Measurements from ENCODE around the gene C10orf105. TPM values are rescaled to one million over a fixed set of nuclear protein-coding genes. Genes with fewer than 3 reads are reported as not detected.
A peak's percentile ranks its signal among the peaks of the same experiment; 100 is the strongest.

Gene C10orf105
- total RNA-seq, 1 donor from 2014 or later, result not detected

DNA sequence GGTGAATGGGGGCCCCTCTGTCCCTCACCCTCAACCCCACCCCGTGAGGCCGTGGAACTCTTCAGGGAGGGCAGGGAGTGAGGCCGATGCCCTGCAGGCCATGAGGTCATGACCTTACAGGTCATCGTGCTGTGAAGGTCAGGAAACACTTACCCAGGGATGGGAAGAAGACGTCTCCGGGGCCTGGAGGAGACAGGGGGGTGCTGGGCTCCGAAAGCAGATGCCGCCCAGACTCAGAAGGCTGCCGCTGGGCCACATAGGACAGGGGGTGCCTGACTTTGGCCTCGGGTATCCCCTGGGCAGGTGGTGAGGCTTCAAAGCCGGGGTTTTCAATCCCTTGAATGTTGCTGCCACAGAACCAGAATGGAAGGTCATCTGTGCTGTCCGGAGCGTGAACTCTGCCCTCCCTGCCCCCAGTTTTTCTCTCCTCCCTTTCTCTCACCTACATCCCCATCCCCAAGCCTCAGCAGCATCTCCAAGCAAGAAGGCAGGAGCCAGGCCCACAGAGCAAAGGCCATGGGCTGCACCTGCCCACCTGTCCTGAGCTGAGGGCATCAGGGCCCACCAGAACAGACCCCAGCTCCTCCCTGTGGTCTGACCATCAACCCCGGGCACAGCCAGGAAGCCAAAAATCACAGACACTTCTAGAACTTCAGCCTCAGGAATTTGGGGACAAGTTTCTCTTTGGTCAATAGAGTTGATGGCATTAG, 32.1 kb upstream of the C10orf105 start:
- H3K9me3 Mint-ChIP-seq (ENCODE audit: unreplicated experiment), result peaks cover 8% of the 10 kb centered on the region
- no peak for DNase-seq
- peak overlapping the region; percentile 38 for H3K27ac Mint-ChIP-seq (ENCODE audit: unreplicated experiment)
- H3K36me3 Mint-ChIP-seq (ENCODE audit: unreplicated experiment), result no peaks in the 10 kb centered on the region
- TF ChIP-seq, protein P1, sequence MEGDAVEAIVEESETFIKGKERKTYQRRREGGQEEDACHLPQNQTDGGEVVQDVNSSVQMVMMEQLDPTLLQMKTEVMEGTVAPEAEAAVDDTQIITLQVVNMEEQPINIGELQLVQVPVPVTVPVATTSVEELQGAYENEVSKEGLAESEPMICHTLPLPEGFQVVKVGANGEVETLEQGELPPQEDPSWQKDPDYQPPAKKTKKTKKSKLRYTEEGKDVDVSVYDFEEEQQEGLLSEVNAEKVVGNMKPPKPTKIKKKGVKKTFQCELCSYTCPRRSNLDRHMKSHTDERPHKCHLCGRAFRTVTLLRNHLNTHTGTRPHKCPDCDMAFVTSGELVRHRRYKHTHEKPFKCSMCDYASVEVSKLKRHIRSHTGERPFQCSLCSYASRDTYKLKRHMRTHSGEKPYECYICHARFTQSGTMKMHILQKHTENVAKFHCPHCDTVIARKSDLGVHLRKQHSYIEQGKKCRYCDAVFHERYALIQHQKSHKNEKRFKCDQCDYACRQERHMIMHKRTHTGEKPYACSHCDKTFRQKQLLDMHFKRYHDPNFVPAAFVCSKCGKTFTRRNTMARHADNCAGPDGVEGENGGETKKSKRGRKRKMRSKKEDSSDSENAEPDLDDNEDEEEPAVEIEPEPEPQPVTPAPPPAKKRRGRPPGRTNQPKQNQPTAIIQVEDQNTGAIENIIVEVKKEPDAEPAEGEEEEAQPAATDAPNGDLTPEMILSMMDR (IDR thresholded peaks at IDR 0.05; ENCODE audit: partially characterized antibody, unreplicated experiment), result no peak
- peaks cover 4% of the 10 kb centered on the region for H3K27me3 Mint-ChIP-seq (ENCODE audit: unreplicated experiment)
- peaks cover 33% of the 10 kb centered on the region for H3K4me1 Mint-ChIP-seq (ENCODE audit: low read depth, unreplicated experiment)
- H3K4me3 Mint-ChIP-seq (ENCODE audit: unreplicated experiment), result no peak overlapping the region

DNA sequence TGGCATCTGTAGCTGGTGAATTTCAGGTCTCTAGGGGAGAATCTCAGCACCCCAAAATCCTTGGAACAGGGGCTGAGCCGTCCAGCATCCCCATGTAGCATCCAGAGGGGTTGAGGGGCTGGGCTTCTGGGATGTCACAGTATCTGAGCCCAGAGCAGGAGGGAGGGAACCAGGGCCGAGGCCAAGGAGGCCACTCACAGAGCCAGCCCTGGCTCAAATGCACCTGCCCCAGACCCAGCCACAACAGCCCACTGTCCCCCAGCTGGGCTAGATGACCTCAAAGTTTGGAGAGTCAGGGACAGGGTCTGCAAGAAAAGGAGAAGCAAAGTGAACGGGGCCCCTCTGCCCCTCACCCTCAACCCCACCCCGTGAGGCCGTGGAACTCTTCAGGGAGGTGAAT, 31.4 kb upstream of the C10orf105 start:
- Mint-ChIP-seq H3K36me3 (ENCODE audit: unreplicated experiment) (no peaks in the 10 kb centered on the region), H3K9me3 (ENCODE audit: unreplicated experiment) (peaks cover 8% of the 10 kb centered on the region), H3K4me3 (ENCODE audit: unreplicated experiment) (no peak overlapping the region), H3K27ac (ENCODE audit: unreplicated experiment) (no peak overlapping the region), H3K4me1 (ENCODE audit: low read depth, unreplicated experiment) (peaks cover 28% of the 10 kb centered on the region), H3K27me3 (ENCODE audit: unreplicated experiment) (peaks cover 4% of the 10 kb centered on the region)
- TF ChIP-seq, protein P1 (IDR thresholded peaks at IDR 0.05; ENCODE audit: partially characterized antibody, unreplicated experiment), result no peak
- no peak for DNase-seq

DNA sequence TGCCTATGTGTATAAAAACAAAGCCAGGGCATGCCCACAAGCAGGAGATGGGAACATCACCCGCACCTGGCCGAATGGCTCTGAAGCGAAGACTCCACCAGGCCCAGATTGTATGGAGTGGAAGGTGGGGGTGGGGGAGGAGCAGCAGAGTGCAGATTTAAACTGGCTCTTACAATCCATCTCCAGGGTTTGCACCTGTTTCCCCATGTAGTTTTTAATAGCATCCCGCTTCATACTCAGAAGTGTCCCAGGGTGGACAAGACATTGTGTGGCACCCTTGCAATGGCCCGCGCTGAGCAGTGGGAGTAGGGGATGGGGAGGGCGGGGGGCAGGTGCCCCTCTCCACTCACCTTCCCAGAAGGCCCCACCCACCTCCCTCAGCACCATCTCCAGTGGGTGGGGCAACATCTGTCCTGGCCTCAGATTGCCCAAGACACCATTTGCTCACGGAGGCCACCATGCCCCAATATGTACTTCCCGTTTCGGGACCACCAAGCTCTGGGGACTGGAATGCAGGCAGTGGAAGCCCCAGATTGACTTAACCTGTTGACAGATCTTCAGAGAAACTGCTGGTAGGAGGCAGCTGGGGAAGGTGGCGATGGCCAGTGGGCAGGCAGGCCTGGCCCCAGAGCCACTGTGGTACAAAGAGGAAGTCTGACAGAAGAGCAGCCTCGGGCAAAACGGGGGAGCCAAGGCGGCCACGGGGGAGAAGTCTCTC, 30.7 kb upstream of the C10orf105 start:
- Mint-ChIP-seq H3K9me3 (ENCODE audit: unreplicated experiment) (peaks cover 8% of the 10 kb centered on the region), H3K36me3 (ENCODE audit: unreplicated experiment) (no peaks in the 10 kb centered on the region), H3K4me3 (ENCODE audit: unreplicated experiment) (no peak overlapping the region), H3K4me1 (ENCODE audit: low read depth, unreplicated experiment) (peaks cover 28% of the 10 kb centered on the region), H3K27me3 (ENCODE audit: unreplicated experiment) (peaks cover 4% of the 10 kb centered on the region), H3K27ac (ENCODE audit: unreplicated experiment) (peak overlapping the region; percentile 17)
- no peak for DNase-seq
- TF ChIP-seq, protein P1 (IDR thresholded peaks at IDR 0.05; ENCODE audit: partially characterized antibody, unreplicated experiment), result no peak

DNA sequence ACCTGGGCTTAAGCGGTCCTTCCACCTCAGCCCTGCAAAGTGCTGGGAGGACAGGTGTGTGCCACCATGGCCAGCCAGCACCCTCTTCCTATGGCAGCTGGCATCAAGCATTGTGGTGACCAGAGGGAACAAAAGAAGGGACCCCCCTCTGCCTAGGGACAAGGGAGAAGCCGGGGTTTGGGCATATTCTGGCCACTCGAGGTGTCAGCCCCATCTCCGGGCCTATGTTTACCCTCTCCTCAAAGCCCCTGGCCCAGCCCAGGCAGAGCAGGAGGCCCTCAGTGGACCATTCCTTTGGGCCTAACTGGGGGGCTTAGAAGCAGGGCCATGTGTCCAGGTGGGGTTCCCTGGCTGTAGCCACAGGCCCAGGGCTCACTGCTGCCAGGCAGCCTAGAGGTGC, 29.8 kb upstream of the C10orf105 start:
- Mint-ChIP-seq H3K27me3 (ENCODE audit: unreplicated experiment) (peaks cover 2% of the 10 kb centered on the region), H3K9me3 (ENCODE audit: unreplicated experiment) (peaks cover 8% of the 10 kb centered on the region), H3K36me3 (ENCODE audit: unreplicated experiment) (no peaks in the 10 kb centered on the region), H3K4me1 (ENCODE audit: low read depth, unreplicated experiment) (peaks cover 28% of the 10 kb centered on the region), H3K27ac (ENCODE audit: unreplicated experiment) (no peak overlapping the region), H3K4me3 (ENCODE audit: unreplicated experiment) (no peak overlapping the region)
- no peak for DNase-seq
- TF ChIP-seq, protein P1 (IDR thresholded peaks at IDR 0.05; ENCODE audit: partially characterized antibody, unreplicated experiment), result no peak

DNA sequence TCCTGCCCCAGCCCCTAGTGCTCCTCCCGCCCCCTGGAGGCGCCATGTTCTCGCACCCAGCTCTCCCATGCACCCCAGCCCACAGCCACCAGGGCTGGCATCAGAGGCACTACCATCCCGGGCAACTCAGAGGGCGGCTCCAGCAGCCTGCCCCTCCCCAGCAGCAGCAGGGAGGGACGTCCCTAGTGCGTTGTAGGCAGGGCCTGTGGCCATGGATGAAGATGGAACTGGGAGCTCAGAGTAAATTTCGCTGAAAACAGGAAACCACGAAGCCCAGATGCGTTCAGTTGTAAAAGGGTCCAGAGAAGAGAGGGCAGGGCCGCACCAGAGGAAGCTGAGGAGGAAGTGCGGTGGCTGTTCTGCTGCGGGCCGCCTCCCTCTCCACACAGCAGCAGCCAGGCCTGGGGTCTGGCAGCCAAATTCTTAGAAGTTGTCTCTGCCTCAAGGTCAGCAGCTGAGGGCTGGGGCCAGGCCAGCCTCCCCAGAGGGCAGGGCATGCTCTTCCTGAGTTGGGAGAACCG, 29.2 kb upstream of the C10orf105 start:
- DNase-seq, result no peak
- H3K36me3 Mint-ChIP-seq (ENCODE audit: unreplicated experiment), result no peaks in the 10 kb centered on the region
- H3K4me1 Mint-ChIP-seq (ENCODE audit: low read depth, unreplicated experiment), result peaks cover 27% of the 10 kb centered on the region
- peaks cover 8% of the 10 kb centered on the region for H3K9me3 Mint-ChIP-seq (ENCODE audit: unreplicated experiment)
- H3K27ac Mint-ChIP-seq (ENCODE audit: unreplicated experiment), result no peak overlapping the region
- peaks cover 2% of the 10 kb centered on the region for H3K27me3 Mint-ChIP-seq (ENCODE audit: unreplicated experiment)
- TF ChIP-seq, protein P1 (IDR thresholded peaks at IDR 0.05; ENCODE audit: partially characterized antibody, unreplicated experiment), result no peak
- no peak overlapping the region for H3K4me3 Mint-ChIP-seq (ENCODE audit: unreplicated experiment)
